Measurements from ENCODE around the gene EPHA2. TPM values are rescaled to one million over a fixed set of nuclear protein-coding genes. Genes with fewer than 3 reads are reported as not detected.

The EPHA2 gene
- 44.8 TPM for total RNA-seq
- long read RNA-seq, transcript EPHA2-201 (17 exons, 3,964 nt): major isoform, 11 of 62 reads
- long read RNA-seq, partial matches to known transcripts: 37 of 62 reads
- long read RNA-seq, other reads (novel, unspliced or antisense): 14 of 62 reads

- H3K36me3 ChIP-seq: peaks cover under 1% of the 10 kb centered on the region
- ATAC-seq (peak; percentile 81), DNase-seq (peak; percentile 96)
- TF ChIP-seq CTCF (IDR thresholded peaks at IDR 0.05): no peak
- intact Hi-C loops (cut with DNase I): no loop called here
- H3K4me1 ChIP-seq: peaks cover 44% of the 10 kb centered on the region
- H3K4me3 ChIP-seq: peak within 1 kb of the TSS; percentile 62
- H3K27ac ChIP-seq: peak within 1 kb of the TSS; percentile 89
- H3K27me3 ChIP-seq: no peaks in the 10 kb centered on the region
- no peaks in the 10 kb centered on the region for H3K9me3 ChIP-seq
Observed at GRCh38 chr1:16155537-16156410, at the start of gene EPHA2. Gene EPHA2 (minus strand): TSS chr1:16156069. CDS start chr1:16155932, 137 bp downstream.

- H3K36me3 ChIP-seq: peaks cover 3% of the 10 kb centered on the region
- DNase-seq (peak; percentile 55), ATAC-seq (no peak)
- no peaks in the 10 kb centered on the region for H3K27me3 ChIP-seq
- H3K4me3 ChIP-seq: no peak overlapping the region
- H3K4me1 ChIP-seq: peaks cover 13% of the 10 kb centered on the region
- no peak for TF ChIP-seq CTCF (IDR thresholded peaks at IDR 0.05)
- no peak overlapping the region for H3K27ac ChIP-seq
- no peaks in the 10 kb centered on the region for H3K9me3 ChIP-seq
- intact Hi-C loops (cut with DNase I): no loop called here
Observed at GRCh38 chr1:16205334-16205671, 49.4 kb upstream of the EPHA2 start.

DNA sequence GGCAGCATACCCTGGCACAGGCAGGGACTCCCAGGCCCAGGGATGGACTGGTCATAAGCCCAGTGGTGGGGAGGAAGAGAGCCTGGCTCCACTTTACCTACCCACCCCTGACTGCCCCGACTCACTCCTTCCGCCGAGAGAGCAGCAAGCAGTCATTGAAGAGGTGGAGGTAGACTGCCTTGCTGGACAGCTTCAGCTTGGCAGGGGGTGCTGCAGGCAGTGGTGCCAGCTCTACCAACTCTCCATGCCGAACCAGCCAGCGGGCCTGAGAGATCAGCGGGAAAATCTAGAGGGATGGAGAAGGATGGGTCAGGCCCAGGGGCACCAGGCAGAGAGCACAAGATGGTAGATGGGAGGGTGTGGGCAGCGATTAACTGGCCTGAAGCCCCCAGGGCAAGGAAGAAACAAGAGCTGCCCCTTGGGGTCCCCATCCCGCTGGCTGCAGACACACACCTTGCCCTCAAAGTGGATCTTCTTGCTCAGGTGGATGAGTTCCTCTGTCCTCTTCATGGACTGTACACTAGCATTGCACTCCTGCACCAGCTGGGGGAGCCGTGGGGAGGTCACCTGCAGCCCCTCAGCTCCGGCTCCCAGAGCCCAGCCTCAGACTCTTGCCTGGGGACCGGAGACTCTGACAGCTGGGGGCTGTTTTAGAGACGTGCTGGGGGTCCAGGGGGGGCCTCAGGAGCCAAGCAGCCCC, 48.9 kb upstream of the EPHA2 start:
- no peak overlapping the region for H3K27ac ChIP-seq
- peak; percentile 25 for TF ChIP-seq CTCF (IDR thresholded peaks at IDR 0.05)
- ATAC-seq (no peak), DNase-seq (peak; percentile 76)
- H3K36me3 ChIP-seq: peaks cover 3% of the 10 kb centered on the region
- no peaks in the 10 kb centered on the region for H3K9me3 ChIP-seq
- intact Hi-C loops (cut with DNase I): no loop called here
- H3K4me1 ChIP-seq: peaks cover 13% of the 10 kb centered on the region
- H3K4me3 ChIP-seq: no peak overlapping the region
- H3K27me3 ChIP-seq: no peaks in the 10 kb centered on the region

- no peaks in the 10 kb centered on the region for H3K27me3 ChIP-seq
- no peak for DNase-seq
- peaks cover 13% of the 10 kb centered on the region for H3K4me1 ChIP-seq
- intact Hi-C loops (cut with DNase I): no loop called here
- no peak for ATAC-seq
- peaks cover 3% of the 10 kb centered on the region for H3K36me3 ChIP-seq
- no peak overlapping the region for H3K4me3 ChIP-seq
- no peaks in the 10 kb centered on the region for H3K9me3 ChIP-seq
- H3K27ac ChIP-seq: no peak overlapping the region
- TF ChIP-seq CTCF (IDR thresholded peaks at IDR 0.05): no peak
Observed at GRCh38 chr1:16204216-16204615, 48.3 kb upstream of the EPHA2 start.

DNA sequence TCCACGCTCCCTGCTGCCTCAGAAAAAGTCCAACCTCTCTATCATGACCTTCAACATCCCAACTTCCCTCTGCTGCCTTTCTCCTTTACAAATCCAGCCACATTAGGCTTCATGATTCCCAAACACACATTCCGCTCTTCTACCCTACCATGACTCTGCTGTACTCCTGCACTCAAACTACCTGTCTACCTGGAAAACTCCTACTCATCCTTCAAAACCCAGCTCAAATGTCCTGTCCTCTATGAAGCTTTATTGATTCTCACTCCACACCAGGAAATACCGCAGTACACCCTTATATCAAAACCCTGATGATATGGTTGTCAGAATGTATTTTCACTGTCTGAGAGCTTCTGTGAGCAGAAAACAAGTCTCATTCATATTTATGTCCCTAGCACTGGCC, 47.7 kb upstream of the EPHA2 start:
- ATAC-seq: no peak
- DNase-seq: no peak
- Histone ChIP-seq H3K4me1 (peaks cover 13% of the 10 kb centered on the region), H3K27ac (no peak overlapping the region), H3K27me3 (no peaks in the 10 kb centered on the region), H3K9me3 (no peaks in the 10 kb centered on the region), H3K36me3 (peaks cover 3% of the 10 kb centered on the region), H3K4me3 (no peak overlapping the region)
- TF ChIP-seq CTCF (IDR thresholded peaks at IDR 0.05): no peak
- intact Hi-C loops (cut with DNase I): no loop called here
